GM18951 (cell line): ENCODE data around the gene MVB12B.

Experiments
- POLR2A ChIP-seq: IDR thresholded peaks from 4 replicates; pipeline ENCODE4 v1.6.1; 2011; ENCODE audit warnings: mild to moderate bottlenecking; ENCODE audit not compliant: insufficient read length, insufficient read depth; ENCODE audit errors: extremely low read depth
- in situ Hi-C: fragments of 300-500 bp; cut with MboI; formaldehyde crosslinking; loops from one replicate; pipeline ENCODE4 v1.12.0; 2022; ENCODE audit warnings: low sequenced_read_pairs, mixed read lengths, inconsistent platforms; ENCODE audit not compliant: unreplicated experiment

MVB12B gene

DNA sequence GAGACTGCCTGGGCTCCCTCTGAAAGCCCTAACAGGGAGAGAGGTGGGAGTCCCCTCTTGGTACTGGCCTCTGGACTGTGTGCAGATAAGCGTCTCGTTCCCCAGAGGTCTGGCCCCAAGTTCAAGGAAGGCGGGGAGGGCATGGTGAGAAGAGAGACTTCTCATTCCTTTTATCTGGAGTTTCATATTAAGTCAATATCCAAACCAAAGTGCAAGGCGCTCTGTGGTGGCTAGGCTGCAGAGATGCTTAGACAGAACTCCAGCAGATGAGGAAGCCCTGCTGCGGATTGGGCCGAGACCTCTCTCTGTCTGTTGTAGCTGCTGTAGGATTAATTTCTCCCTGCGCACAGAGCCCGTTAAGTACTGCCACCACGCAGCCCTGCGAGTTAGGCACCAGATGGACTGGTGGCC is 16.0 kb downstream of the MVB12B start:
- no peak for TF ChIP-seq POLR2A
- in situ Hi-C loops = no loop called here

DNA sequence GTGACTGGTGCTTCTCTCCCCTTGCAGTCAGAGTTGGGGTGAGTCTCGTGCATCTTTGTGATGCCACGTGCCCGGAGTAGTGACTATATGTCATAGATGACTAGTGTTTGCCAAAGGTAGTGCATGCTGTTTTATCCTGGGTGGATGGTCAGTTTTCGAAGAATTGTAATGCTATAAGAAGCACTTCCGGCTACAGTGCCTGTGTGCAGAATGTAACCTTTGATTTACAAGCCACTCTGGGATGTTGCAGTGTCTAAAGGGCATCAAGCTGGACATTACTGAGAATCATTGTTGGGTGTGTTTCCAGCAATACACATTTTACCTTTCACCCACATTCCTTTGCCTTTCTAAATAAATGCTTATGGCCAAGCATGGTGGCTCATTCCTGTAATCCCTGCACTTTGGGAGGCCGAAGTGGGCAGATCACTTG is 16.7 kb downstream of the MVB12B start:
- TF ChIP-seq POLR2A = no peak
- in situ Hi-C loops = no loop called here

DNA sequence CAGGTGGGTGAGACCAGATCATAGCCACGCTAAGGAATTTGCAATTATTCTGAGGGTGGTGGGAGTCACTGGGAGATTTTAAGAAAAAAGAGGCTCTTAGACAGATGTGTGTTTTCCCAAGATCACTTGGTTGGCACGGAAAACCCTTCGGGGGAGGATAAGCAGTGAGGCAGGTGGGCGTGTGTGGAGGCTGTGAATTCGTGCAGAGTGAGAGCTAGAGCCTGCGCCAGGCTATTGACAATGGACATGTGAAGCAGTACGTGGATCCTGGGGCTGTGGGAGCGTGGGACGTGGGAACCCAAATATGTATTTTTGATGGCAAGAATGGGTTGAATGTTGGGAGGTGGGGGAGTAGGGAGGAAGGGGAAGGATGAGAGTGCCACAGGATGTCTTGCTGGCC is 19.4 kb downstream of the MVB12B start:
- TF ChIP-seq POLR2A = no peak
- in situ Hi-C loops = no loop called here

DNA sequence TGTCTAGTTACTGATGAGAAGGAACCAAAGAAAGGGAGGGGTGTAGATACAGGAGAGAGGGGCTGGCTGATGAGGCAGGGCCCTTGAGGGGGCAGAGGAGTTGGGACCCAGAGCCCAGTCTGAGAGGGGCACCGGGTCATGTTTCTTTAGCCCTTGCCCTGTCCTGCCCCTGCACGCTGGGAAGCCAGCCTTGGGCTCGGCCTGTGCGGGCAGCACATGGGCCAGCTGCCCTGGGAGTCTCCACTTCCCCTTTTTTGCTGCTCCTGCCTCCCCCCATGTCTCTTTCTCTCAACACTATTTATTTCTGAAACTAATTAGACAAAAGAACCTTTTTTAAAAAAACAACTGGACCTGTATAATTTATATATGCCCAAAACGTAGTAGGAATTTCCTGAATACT is 20.5 kb downstream of the MVB12B start:
- in situ Hi-C loops = no loop called here
- no peak for TF ChIP-seq POLR2A

DNA sequence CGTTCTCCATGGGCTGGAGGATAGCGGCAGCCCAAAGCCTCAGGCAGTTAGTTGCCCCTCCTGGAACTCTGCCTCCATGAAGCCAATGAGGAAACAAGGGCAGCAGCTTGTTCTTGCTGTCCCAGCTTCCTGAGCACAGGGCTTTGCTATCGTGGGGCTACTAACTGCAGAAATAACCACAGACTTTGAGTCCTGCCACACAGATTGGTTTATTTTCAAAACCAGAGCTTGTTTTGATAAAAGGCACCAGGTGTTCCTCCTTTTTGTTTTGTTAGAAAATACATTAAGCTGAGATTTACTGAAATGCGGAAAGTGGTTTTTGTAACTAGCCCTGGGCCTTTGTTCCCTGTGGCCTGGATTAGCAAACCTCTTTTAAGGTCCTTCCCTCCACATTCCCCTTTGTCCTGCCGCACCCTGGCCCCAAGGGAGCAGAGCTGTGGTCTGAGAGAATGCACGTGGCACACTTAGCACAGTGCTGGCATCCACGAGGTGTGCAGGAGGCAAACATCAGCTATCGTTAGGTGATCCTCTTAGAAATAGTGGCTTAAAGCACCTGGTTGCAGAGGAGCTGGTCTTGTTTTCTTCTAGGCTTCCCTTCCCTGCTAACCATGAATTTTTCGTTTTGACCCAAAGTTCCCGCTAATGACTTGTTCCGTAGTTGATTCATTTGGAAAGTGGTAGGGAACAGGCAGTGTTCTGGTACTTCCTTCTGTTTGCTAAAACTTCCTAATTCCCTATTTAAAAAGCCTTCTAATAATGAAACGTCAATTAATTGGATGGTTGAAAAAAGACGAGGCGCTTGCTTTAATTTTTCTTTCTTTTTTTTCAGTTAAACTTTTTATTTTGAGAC is 21.5 kb downstream of the MVB12B start:
- no peak for TF ChIP-seq POLR2A
- in situ Hi-C loops = no loop called here

DNA sequence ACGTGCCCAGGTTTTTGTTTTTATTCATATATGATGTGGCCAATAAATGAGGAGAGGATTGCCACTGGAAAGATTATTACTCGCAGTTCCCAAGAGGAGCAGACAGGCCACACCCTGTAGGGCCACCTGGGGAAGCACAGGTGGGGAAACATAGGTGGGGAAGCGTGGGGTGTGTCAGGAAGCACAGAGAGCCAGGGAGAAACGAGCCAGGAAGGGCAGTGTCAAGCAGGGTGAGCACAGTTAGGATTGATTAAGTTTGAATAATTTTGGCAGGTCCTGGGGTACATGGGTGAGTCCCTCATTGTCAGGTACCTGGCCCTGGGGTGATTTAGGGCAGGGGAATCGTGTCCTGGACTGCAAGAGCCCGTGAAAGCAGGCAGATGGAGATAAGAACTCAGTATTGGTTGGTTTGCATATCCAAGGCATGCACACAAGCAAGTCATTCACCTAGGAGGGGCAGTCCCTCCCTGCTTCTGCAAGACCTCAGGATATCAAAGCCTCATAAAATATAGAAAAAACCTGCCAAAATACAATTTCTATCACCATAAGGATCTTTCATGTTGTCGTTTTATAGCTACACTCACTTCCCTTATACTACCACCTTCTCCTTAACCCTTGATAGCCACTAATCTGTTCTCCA is 22.4 kb downstream of the MVB12B start:
- TF ChIP-seq POLR2A = no peak
- in situ Hi-C loops = no loop called here

DNA sequence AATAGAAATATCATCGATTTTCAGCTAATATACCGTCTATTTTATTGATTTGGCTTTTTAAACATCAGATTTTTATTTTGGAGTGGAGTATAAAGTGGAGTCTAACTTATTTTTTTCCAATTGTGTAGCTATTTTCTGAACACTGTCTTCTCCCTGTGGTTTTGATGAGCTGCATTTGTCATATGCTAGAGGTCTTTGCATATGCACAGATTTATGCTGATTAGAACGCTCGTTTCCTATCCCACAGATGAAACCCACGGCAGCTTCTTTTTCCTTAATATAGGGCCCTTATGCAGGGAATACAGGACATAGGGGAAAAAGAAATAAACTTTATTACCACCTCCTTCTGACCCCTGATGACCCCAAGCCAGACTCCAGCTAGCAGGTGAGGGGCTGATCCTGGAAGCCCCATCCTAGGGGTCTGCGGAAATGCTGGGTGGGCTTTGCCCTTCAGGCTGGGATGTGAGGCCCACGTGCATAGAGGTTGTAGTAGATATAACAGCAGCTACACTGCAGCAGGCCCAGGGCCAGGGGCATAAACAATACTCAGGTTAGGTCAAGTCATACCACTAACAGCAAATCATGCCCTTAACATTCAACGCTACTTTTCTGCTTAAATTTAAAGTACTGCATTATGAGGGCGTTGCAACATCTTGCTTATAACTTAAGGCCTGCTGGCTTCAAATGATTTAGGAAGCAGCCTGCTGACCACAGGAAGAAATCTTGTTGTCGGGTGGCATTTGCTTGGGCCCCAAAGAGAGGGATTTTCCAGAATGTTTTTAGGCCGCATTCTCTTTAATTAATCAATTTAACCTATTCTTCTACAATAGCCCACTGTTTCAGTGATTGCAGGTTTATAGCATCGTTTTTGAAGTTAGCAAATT is 28.5 kb downstream of the MVB12B start:
- no peak for TF ChIP-seq POLR2A

DNA sequence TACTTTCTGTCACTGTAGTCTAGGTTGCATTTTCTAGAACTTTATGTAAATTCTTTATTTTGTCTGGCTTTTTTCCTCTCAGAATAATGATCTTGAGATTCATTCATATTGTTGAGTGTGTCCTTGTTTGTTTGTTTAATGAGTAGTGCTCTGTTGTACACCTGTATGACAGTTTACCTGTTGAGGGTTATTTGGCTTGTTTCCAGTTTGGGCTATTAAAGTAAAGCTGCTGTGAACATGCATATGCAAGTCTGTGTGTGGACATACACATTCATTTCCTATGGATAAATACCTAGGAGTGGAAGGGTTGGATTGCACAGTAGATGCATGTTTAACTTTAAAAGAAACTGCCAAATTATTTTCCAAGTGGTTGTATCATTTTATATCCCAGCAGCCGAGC is 30.4 kb downstream of the MVB12B start:
- no peak for TF ChIP-seq POLR2A
- in situ Hi-C loops = no loop called here

More for the DNA sequence above, 28.5 kb downstream of the MVB12B start:
- in situ Hi-C loops = no loop called here

DNA sequence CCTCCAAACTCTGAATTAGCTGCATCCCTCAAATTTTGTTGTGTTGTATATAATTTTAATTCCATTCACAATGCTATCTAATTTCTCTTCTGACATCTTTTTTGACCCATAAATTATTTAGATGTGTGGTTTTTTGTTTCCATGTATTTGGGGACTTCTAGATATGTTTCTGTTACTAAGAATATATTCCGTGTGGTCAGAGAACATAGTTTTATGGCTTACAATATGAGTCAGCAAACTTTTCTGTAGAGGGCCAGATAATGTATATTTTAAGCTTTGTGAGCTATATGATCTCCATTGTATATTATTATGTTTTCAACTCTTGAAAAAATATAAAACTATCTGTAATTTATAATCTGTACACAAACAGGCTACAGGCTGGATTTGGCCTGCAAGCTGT is 33.4 kb downstream of the MVB12B start:
- in situ Hi-C loops = no loop called here

DNA sequence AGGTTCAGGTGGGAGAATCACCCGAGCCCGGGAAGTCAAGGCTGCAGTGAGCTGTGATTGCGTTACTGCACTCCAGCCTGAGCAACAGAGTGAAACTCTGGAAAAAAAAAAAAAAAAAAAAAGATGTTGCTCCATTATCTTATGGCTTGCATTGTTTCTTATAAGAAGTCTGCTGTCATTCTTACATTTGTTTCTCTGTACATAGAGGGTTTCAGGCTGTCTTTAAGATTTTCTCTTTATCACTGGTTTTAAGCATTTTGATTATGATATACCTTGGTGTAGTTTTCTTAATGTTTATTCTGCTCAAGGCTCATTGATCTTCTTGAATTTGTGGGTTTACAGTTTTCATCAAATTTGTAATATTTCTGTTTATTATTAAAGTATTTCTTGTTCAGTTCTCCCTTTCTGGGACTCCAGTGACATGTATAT is 35.2 kb downstream of the MVB12B start:
- in situ Hi-C loops = no loop called here
- no peak for TF ChIP-seq POLR2A

More for the DNA sequence above, 33.4 kb downstream of the MVB12B start:
- TF ChIP-seq POLR2A = no peak

DNA sequence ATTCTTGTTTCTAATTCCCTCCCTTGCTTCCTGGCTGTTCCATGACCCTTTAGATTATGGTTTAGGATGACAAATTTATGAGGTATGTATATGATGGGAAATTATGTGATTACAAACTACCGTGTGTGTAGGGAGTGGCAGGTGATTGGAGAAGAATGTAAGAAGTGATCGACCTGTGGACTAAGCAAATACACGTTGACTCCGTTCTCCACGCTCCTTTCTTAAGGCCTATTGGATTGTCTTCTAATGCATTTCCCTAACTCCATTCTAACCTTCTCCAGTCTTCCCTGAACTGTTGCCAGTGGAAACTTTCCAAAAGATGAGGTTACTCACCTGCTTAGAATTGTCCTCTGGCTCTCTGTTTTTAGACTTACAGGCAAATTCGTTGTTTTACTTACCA is 36.6 kb downstream of the MVB12B start:
- in situ Hi-C loops = no loop called here
- no peak for TF ChIP-seq POLR2A

DNA sequence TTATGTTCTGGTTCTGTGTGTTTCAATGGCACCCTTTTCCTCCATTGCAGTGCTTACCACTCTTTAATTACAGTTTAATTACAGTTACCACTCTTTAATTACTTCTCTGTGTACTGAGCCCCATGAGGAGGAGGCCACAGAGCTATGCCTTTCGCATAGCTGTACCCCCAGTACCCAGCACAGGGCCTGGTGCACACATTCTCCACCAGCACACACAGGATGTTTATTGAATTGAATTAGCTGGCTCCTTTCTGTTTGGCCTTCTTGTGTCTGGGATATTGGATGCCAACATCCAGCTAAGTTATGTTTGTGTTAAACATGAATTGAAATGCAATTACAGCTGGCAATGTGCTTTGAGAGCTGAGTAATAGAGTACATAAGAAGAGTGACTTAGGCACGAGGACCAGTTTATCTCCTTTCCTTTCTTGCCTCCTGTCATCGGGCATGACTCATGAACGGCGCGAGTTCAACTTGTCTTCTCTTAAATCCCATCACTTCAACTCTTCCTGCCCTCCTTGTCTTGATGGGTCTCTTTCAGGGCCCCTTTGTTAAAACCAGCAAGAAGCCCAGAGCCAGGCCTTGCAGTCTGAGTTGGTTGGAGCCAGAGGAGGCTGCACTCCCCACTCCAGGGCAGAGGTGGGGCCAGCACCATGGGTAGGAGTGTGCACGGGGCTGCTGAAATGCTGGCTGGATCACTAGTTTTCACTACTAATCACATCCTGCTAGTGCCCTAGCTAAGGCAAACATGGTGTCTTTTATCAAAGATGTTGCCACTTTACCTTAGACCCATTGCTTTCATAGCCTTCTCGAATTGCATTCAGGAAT is 37.4 kb downstream of the MVB12B start:
- TF ChIP-seq POLR2A = no peak
- in situ Hi-C loops = no loop called here
